Iris pigment epithelial cell (primary cell): ENCODE measurements around the gene MED8.

Experiments
- DNase-seq: peaks from one replicate; pipeline ENCODE4 v3.0.0-alpha.2; 2011; ENCODE audit warnings: low read depth

The MED8 gene

GRCh38 chr1:43389326-43390313 is at the start of gene MED8, which contains the start of gene SZT2:
TSS of gene MED8 (minus strand) at chr1:43389800. CDS start at chr1:43389764, 36 bp downstream.
TSS of gene SZT2 (plus strand) at chr1:43389899. CDS start at chr1:43389969, 70 bp downstream.
- DNase-seq = peak; percentile 90

GRCh38 chr1:43438953-43439581 is 49.5 kb upstream of the MED8 start:
- DNase-seq = no peak

GRCh38 chr1:43438576-43438952 is 49.0 kb upstream of the MED8 start:
- no peak for DNase-seq

GRCh38 chr1:43438006-43438405 is 48.4 kb upstream of the MED8 start:
- no peak for DNase-seq

GRCh38 chr1:43437031-43437973 is 47.7 kb upstream of the MED8 start:
- no peak for DNase-seq

- no peak for DNase-seq
Observed at GRCh38 chr1:43436371-43436770, 46.8 kb upstream of the MED8 start.

GRCh38 chr1:43435146-43436145 is 45.8 kb upstream of the MED8 start:
- peak; percentile 67 for DNase-seq

- no peak for DNase-seq
Observed at GRCh38 chr1:43434256-43434655, 44.7 kb upstream of the MED8 start.

- no peak for DNase-seq
Observed at GRCh38 chr1:43432907-43433306, 43.3 kb upstream of the MED8 start.

GRCh38 chr1:43432171-43432860 is 42.7 kb upstream of the MED8 start:
- no peak for DNase-seq

GRCh38 chr1:43431676-43432075 is 42.1 kb upstream of the MED8 start:
- no peak for DNase-seq

- DNase-seq = no peak
Observed at GRCh38 chr1:43430831-43431230, 41.2 kb upstream of the MED8 start.

- no peak for DNase-seq
Observed at GRCh38 chr1:43427941-43428340, 38.3 kb upstream of the MED8 start.

GRCh38 chr1:43427524-43427923 is 37.9 kb upstream of the MED8 start:
- DNase-seq = no peak

- no peak for DNase-seq
Observed at GRCh38 chr1:43426221-43426620, 36.6 kb upstream of the MED8 start.

- no peak for DNase-seq
Observed at GRCh38 chr1:43425045-43425444, 35.4 kb upstream of the MED8 start.

- DNase-seq = no peak
Observed at GRCh38 chr1:43423672-43424550, 34.3 kb upstream of the MED8 start.

GRCh38 chr1:43422995-43423671 is 33.5 kb upstream of the MED8 start:
- DNase-seq = no peak
